T-helper 2 cell treated with Interferon-gamma antibody and Interleukin-4, amounts not matched to agents 5 μg/mL and 100 μg/mL, for 36 hours (primary cell): ENCODE results near the gene HRH2.
"Not testable (repeated sequence)": the region's sequence is repeated elsewhere in the genome, so short reads cannot be mapped to it uniquely, and the experiment has no call there.

Experiments used
- DNase-seq: peaks from one replicate; pipeline ENCODE4 v3.0.0; 2021; ENCODE audit warnings: low spot score
- H3K27ac Mint-ChIP-seq: one replicate; pipeline ENCODE4 v1.8.0; 2021; ENCODE audit warnings: mild to moderate bottlenecking, mixed read lengths
- H3K27me3 Mint-ChIP-seq: one replicate; pipeline ENCODE4 v1.8.0; 2021; ENCODE audit warnings: low read depth, mixed read lengths
- H3K36me3 Mint-ChIP-seq: one replicate; pipeline ENCODE4 v1.8.0; 2021; ENCODE audit warnings: low read depth, mixed read lengths
- H3K4me1 Mint-ChIP-seq: one replicate; pipeline ENCODE4 v1.8.0; 2021; ENCODE audit warnings: low read depth, mixed read lengths
- H3K4me3 Mint-ChIP-seq: one replicate; pipeline ENCODE4 v1.8.0; 2022; ENCODE audit warnings: mild to moderate bottlenecking, moderate library complexity, mixed read lengths
- H3K9me3 Mint-ChIP-seq: one replicate; pipeline ENCODE4 v1.8.0; 2021; ENCODE audit warnings: mixed read lengths

The HRH2 gene

GRCh38 chr5:175657593-175658271 lies at the start of gene HRH2:
Gene HRH2 (plus strand): TSS chr5:175658071. CDS start chr5:175683234, 25,163 bp downstream.
- peak within 1 kb of the TSS; percentile 89 for H3K27ac Mint-ChIP-seq
- peaks cover 22% of the 10 kb centered on the region for H3K36me3 Mint-ChIP-seq
- peaks cover 82% of the 10 kb centered on the region for H3K4me1 Mint-ChIP-seq
- no peaks in the 10 kb centered on the region for H3K27me3 Mint-ChIP-seq
- H3K9me3 Mint-ChIP-seq, result no peaks in the 10 kb centered on the region
- peak within 1 kb of the TSS; percentile 95 for H3K4me3 Mint-ChIP-seq
- peak; percentile 67 for DNase-seq

- no peaks in the 10 kb centered on the region for H3K36me3 Mint-ChIP-seq
- H3K9me3 Mint-ChIP-seq, result peaks cover 4% of the 10 kb centered on the region
- no peak overlapping the region for H3K27ac Mint-ChIP-seq
- H3K4me3 Mint-ChIP-seq, result no peak overlapping the region
- H3K27me3 Mint-ChIP-seq, result peaks cover 7% of the 10 kb centered on the region
- DNase-seq, result peak; percentile 15
- H3K4me1 Mint-ChIP-seq, result no peaks in the 10 kb centered on the region
Observed at GRCh38 chr5:175609526-175609925, 48.3 kb upstream of the HRH2 start.

- Mint-ChIP-seq H3K36me3 (no peaks in the 10 kb centered on the region), H3K27me3 (peaks cover 5% of the 10 kb centered on the region), H3K4me1 (no peaks in the 10 kb centered on the region), H3K4me3 (no peak overlapping the region), H3K9me3 (peaks cover 4% of the 10 kb centered on the region), H3K27ac (no peak overlapping the region)
- no peak for DNase-seq
Observed at GRCh38 chr5:175610381-175610780, 47.5 kb upstream of the HRH2 start.

- peaks cover 5% of the 10 kb centered on the region for H3K27me3 Mint-ChIP-seq
- peaks cover 2% of the 10 kb centered on the region for H3K4me1 Mint-ChIP-seq
- DNase-seq, result no peak
- H3K36me3 Mint-ChIP-seq, result no peaks in the 10 kb centered on the region
- peaks cover 4% of the 10 kb centered on the region for H3K9me3 Mint-ChIP-seq
- no peak overlapping the region for H3K27ac Mint-ChIP-seq
- H3K4me3 Mint-ChIP-seq, result no peak overlapping the region
Observed at GRCh38 chr5:175610898-175611297, 47.0 kb upstream of the HRH2 start.

- DNase-seq, result no peak
- Mint-ChIP-seq H3K9me3 (peaks cover 4% of the 10 kb centered on the region), H3K4me1 (peaks cover 2% of the 10 kb centered on the region), H3K27ac (no peak overlapping the region), H3K4me3 (no peak overlapping the region), H3K36me3 (no peaks in the 10 kb centered on the region), H3K27me3 (peaks cover 5% of the 10 kb centered on the region)
Observed at GRCh38 chr5:175614223-175614815, 43.6 kb upstream of the HRH2 start.

GRCh38 chr5:175614861-175615260 lies 43.0 kb upstream of the HRH2 start:
- Mint-ChIP-seq H3K36me3 (no peaks in the 10 kb centered on the region), H3K27me3 (peaks cover 5% of the 10 kb centered on the region), H3K9me3 (peaks cover 4% of the 10 kb centered on the region), H3K4me1 (peaks cover 2% of the 10 kb centered on the region), H3K27ac (no peak overlapping the region), H3K4me3 (no peak overlapping the region)
- no peak for DNase-seq

- no peak for DNase-seq
- no peak overlapping the region for H3K4me3 Mint-ChIP-seq
- H3K9me3 Mint-ChIP-seq, result peaks cover 4% of the 10 kb centered on the region
- H3K27ac Mint-ChIP-seq, result no peak overlapping the region
- peaks cover 5% of the 10 kb centered on the region for H3K27me3 Mint-ChIP-seq
- H3K36me3 Mint-ChIP-seq, result no peaks in the 10 kb centered on the region
- H3K4me1 Mint-ChIP-seq, result peaks cover 2% of the 10 kb centered on the region
Observed at GRCh38 chr5:175616083-175616482, 41.8 kb upstream of the HRH2 start.

GRCh38 chr5:175616527-175616926 lies 41.3 kb upstream of the HRH2 start:
- H3K9me3 Mint-ChIP-seq, H3K4me3 Mint-ChIP-seq, H3K27me3 Mint-ChIP-seq, H3K4me1 Mint-ChIP-seq, DNase-seq, H3K36me3 Mint-ChIP-seq, H3K27ac Mint-ChIP-seq: not testable (repeated sequence)

GRCh38 chr5:175617447-175617846 lies 40.4 kb upstream of the HRH2 start:
- peaks cover 11% of the 10 kb centered on the region for H3K9me3 Mint-ChIP-seq
- H3K4me1 Mint-ChIP-seq, result peaks cover 2% of the 10 kb centered on the region
- no peak for DNase-seq
- H3K27me3 Mint-ChIP-seq, result peaks cover 5% of the 10 kb centered on the region
- no peaks in the 10 kb centered on the region for H3K36me3 Mint-ChIP-seq
- H3K27ac Mint-ChIP-seq, result no peak overlapping the region
- H3K4me3 Mint-ChIP-seq, result no peak overlapping the region

- Mint-ChIP-seq H3K4me1 (peaks cover 1% of the 10 kb centered on the region), H3K9me3 (peaks cover 11% of the 10 kb centered on the region), H3K36me3 (no peaks in the 10 kb centered on the region), H3K27me3 (peaks cover 2% of the 10 kb centered on the region), H3K27ac (no peak overlapping the region), H3K4me3 (no peak overlapping the region)
- no peak for DNase-seq
Observed at GRCh38 chr5:175620527-175620926, 37.3 kb upstream of the HRH2 start.

GRCh38 chr5:175621971-175622370 lies 35.9 kb upstream of the HRH2 start:
- no peak overlapping the region for H3K27ac Mint-ChIP-seq
- peaks cover 17% of the 10 kb centered on the region for H3K9me3 Mint-ChIP-seq
- H3K4me1 Mint-ChIP-seq, result no peaks in the 10 kb centered on the region
- H3K36me3 Mint-ChIP-seq, result no peaks in the 10 kb centered on the region
- DNase-seq, result no peak
- H3K4me3 Mint-ChIP-seq, result no peak overlapping the region
- H3K27me3 Mint-ChIP-seq, result peaks cover 2% of the 10 kb centered on the region

GRCh38 chr5:175623088-175623487 lies 34.8 kb upstream of the HRH2 start:
- Mint-ChIP-seq H3K36me3 (no peaks in the 10 kb centered on the region), H3K4me3 (no peak overlapping the region), H3K27ac (no peak overlapping the region), H3K9me3 (peaks cover 26% of the 10 kb centered on the region), H3K27me3 (peaks cover 2% of the 10 kb centered on the region), H3K4me1 (no peaks in the 10 kb centered on the region)
- DNase-seq, result no peak

GRCh38 chr5:175624316-175624715 lies 33.6 kb upstream of the HRH2 start:
- Mint-ChIP-seq H3K27ac (no peak overlapping the region), H3K27me3 (peaks cover 5% of the 10 kb centered on the region), H3K9me3 (peaks cover 27% of the 10 kb centered on the region), H3K4me1 (no peaks in the 10 kb centered on the region), H3K4me3 (no peak overlapping the region), H3K36me3 (no peaks in the 10 kb centered on the region)
- DNase-seq, result no peak

- no peaks in the 10 kb centered on the region for H3K36me3 Mint-ChIP-seq
- H3K27ac Mint-ChIP-seq, result no peak overlapping the region
- peaks cover 6% of the 10 kb centered on the region for H3K27me3 Mint-ChIP-seq
- H3K4me1 Mint-ChIP-seq, result no peaks in the 10 kb centered on the region
- no peak for DNase-seq
- H3K9me3 Mint-ChIP-seq, result peaks cover 28% of the 10 kb centered on the region
- H3K4me3 Mint-ChIP-seq, result no peak overlapping the region
Observed at GRCh38 chr5:175627005-175627404, 30.9 kb upstream of the HRH2 start.

- peaks cover 6% of the 10 kb centered on the region for H3K27me3 Mint-ChIP-seq
- peaks cover 26% of the 10 kb centered on the region for H3K9me3 Mint-ChIP-seq
- DNase-seq, result no peak
- H3K27ac Mint-ChIP-seq, result no peak overlapping the region
- H3K4me1 Mint-ChIP-seq, result no peaks in the 10 kb centered on the region
- H3K36me3 Mint-ChIP-seq, result no peaks in the 10 kb centered on the region
- no peak overlapping the region for H3K4me3 Mint-ChIP-seq
Observed at GRCh38 chr5:175627739-175628138, 30.1 kb upstream of the HRH2 start.
